ENCODE results near the gene TNFAIP3.
"Not testable (repeated sequence)": the region's sequence is repeated elsewhere in the genome, so short reads cannot be mapped to it uniquely, and the experiment has no call there.

TNFAIP3 gene

GRCh38 chr6:137879885-137880745 lies 13.1 kb downstream of the TNFAIP3 start:
- no peak for DNase-seq

GRCh38 chr6:137880746-137881521 lies 13.9 kb downstream of the TNFAIP3 start:
- DNase-seq: no peak

GRCh38 chr6:137881522-137881886 lies 14.4 kb downstream of the TNFAIP3 start:
- no peak for DNase-seq

- DNase-seq: no peak
Measured at GRCh38 chr6:137882225-137882961, 15.3 kb downstream of the TNFAIP3 start.

- DNase-seq: no peak
Measured at GRCh38 chr6:137883400-137884148, 16.5 kb downstream of the TNFAIP3 start.

- DNase-seq: no peak
Measured at GRCh38 chr6:137884149-137884909, 17.3 kb downstream of the TNFAIP3 start.

GRCh38 chr6:137884910-137885229 lies 17.8 kb downstream of the TNFAIP3 start:
- not testable (repeated sequence) for DNase-seq

GRCh38 chr6:137886226-137886625 lies 19.2 kb downstream of the TNFAIP3 start:
- DNase-seq: not testable (repeated sequence)

- no peak for DNase-seq
Measured at GRCh38 chr6:137890983-137891537, 24.0 kb downstream of the TNFAIP3 start.

- no peak for DNase-seq
Measured at GRCh38 chr6:137892271-137892708, 25.2 kb downstream of the TNFAIP3 start.

GRCh38 chr6:137893181-137893580 lies 26.1 kb downstream of the TNFAIP3 start:
- DNase-seq: no peak

GRCh38 chr6:137893726-137894125 lies 26.7 kb downstream of the TNFAIP3 start:
- DNase-seq: no peak

- DNase-seq: not testable (repeated sequence)
Measured at GRCh38 chr6:137894378-137894777, 27.3 kb downstream of the TNFAIP3 start.

GRCh38 chr6:137894779-137895385 lies 27.8 kb downstream of the TNFAIP3 start:
- no peak for DNase-seq

- DNase-seq: no peak
Measured at GRCh38 chr6:137896647-137897046, 29.6 kb downstream of the TNFAIP3 start.

- no peak for DNase-seq
Measured at GRCh38 chr6:137900815-137901214, 33.8 kb downstream of the TNFAIP3 start.

- DNase-seq: no peak
Measured at GRCh38 chr6:137901454-137901853, 34.4 kb downstream of the TNFAIP3 start.

- DNase-seq: no peak
Measured at GRCh38 chr6:137902699-137903098, 35.6 kb downstream of the TNFAIP3 start.

GRCh38 chr6:137903274-137903932 lies 36.3 kb downstream of the TNFAIP3 start:
- DNase-seq: no peak
